EH (cell line): Measurements from ENCODE around the gene NIFK.
"Not testable (repeated sequence)": the region's sequence is repeated elsewhere in the genome, so short reads cannot be mapped to it uniquely, and the experiment has no call there.

Source experiments
- DNase-seq: peaks from one replicate; pipeline ENCODE4 v3.0.0-alpha.2; 2015; ENCODE audit warnings: low read depth

NIFK gene

DNA sequence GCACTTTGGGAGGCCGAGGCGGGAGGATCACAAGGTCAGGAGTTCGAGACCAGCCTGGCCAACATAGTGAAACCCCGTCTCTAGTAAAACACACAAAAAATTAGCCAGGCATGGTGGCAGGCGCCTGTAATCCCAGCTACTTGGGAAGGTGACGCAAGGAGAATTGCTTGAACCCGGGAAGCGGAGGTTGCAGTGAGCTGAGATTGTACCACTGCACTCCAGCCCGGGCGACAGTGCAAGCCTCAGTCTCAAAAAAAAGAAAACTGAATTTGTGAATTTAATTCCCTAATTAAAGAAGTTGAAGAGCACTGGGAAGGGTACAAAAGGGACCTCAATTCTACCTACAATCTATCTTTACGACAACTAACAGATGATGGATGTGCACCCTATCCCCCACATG, 2.1 kb downstream of the NIFK start:
- DNase-seq, result not testable (repeated sequence)

DNA sequence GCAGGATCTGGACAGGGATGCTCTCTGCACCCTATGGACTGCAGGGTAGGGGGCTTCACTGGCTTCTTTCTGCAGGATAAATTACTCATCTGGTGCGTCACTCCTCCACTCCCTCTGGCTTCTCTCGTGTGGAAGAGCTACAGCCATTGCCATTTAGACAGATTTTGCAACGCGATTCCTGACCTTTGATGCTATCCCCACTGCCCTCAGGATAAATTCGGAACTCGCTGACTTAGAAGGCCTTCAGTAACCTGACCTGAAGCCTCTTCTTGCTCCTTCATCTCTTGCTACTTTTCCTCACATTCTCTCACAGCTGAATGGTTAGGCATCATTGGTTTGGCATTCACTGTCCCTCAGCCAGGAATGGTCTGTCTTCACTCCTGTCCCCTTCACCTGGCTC, 5.3 kb downstream of the NIFK start:
- no peak for DNase-seq

DNA sequence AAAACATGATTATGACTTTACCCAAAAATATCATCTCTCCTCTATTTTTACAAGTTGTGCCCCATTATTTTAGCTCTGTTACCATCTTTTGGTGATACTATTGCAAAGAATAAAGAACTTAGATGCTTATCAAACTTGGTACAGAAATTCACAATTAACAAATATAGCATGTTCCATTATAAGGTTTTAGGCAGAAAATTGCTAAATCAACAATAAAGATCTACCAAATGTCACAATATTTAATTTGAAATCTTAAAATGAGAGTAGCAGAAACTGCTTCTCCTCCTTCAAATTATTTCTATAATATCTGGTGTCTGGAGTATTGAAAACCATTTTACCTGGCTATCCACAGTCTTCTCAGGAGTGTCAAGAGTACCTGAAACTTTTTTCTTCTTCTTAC, 8.7 kb downstream of the NIFK start:
- DNase-seq, result no peak

GRCh38 chr2:121727332-121727731, 9.3 kb downstream of the NIFK start:
- no peak for DNase-seq

DNA sequence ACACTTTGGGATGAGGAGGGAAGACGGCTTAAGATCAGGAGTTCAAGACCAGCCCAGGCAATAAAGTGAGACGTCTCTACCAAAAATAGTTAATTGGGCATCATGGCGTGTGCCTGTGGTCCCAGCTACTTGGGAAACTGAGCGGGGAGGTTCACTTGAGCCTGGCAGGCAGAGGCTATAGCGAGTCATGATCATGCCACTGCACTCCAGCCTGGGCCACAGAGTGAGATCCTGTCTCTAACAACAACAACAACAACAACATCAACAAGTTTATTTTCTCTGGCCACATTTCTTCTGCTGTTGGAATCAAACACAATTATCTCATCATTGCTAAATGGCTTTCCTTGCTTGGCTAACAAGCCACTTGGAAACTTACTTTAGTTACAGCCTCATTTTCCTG, 13.4 kb downstream of the NIFK start:
- DNase-seq, result no peak

DNA sequence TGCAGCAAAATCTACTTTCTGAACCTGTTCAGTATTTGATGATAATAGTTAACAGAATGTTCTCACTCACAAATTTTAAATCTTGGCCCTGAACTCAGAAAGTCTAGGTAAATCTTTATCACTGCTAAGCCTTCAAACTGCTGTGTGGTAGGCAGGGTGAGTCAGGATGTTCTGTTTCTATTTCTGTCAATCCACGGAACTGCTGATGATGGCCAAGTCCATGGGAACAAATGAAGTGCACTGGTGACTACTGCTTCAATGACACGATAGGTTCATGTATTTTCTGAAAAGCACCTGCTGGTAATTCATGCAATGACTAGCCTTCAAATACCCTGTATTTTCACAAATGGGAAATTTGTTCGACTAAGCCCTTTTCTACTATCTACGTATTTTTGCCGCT, 14.2 kb downstream of the NIFK start:
- peak; percentile 76 for DNase-seq

DNA sequence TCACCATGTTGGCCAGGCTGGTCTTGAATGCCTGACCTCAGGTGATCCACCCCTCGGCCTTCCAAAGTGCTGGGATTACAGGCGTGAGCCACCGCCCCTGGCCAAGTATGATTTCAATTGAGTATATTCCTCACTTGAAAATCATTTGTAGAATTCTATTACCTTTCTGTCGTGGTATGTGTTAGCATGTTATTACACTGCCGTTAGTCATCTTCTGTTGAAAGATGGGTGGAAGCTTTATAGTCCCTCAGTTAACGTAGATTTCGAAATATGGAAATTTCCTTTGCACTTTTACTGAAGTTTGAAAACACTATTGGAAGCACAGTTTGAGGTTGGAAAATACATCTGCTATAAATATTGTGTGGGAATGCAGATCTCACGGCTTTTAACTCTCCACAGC, 14.7 kb downstream of the NIFK start:
- peak; percentile 87 for DNase-seq

- no peak for DNase-seq
Observed at GRCh38 chr2:121717529-121717928, 19.1 kb downstream of the NIFK start.

GRCh38 chr2:121716126-121716525, 20.5 kb downstream of the NIFK start:
- DNase-seq, result no peak

- DNase-seq, result peak; percentile 77
Observed at GRCh38 chr2:121711481-121711880, 25.2 kb downstream of the NIFK start.

DNA sequence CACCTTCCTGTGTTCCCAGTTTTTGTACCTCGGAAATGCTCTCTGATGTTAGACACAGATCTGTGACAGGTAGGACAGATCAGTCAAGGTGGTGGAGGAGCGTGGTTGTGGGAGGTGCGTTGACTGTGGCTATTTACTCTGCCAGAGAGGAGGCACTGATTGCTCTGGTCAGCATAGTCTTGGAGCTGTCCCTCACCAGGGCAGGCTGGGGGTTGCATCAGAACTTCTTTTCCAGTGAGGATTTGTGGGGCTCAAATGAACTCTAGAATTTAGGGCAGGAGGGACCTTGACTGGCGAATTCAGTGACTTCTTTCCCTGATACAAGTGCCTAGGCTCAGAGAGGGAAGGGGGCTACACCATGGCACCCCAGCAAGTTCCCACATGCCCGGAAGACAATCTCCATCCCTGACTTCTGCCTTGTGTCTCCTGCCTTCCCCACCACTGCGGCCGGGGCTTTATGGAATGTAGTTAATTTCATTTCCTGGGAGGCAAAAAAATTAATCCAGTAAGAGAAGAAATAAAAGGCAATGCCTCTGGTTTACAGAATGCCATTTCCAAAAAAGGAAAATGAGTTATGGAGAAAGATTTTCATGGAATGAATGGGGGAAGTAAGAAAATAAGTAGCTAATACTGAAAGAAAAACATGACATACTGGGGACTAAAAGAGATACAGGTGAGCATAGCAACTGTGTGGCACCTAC, 26.1 kb downstream of the NIFK start:
- peak; percentile 82 for DNase-seq

- no peak for DNase-seq
Observed at GRCh38 chr2:121709776-121710469, 26.8 kb downstream of the NIFK start.

- DNase-seq, result no peak
Observed at GRCh38 chr2:121707920-121708361, 28.7 kb downstream of the NIFK start.

DNA sequence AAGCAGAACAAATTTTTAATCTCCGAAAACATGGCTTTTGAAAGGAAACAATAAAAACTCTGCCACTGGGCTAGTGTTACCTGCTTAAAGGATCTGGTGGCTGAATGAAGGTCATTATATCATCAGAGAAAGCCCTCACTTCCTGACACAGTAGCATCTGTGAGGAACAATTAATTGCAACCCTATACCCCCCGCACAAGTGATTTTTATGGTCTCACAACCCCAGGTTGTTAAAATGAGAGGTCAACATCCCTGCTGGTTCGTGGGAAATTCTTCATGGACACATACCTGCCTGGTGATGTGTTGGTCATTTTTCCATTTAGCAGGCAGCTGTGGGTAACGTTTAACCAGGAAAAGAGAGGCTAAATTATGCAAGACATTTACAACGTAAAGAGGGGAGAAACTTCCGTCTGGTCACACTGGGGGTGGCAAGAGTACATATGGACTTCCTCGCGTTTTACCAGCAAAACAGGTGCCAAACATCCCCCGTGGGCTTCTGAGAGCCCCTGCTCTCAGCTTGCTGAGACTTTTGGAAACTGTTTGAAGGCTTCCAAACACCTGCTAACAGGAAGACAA, 29.2 kb downstream of the NIFK start:
- DNase-seq, result peak; percentile 49

GRCh38 chr2:121705958-121706357, 30.7 kb downstream of the NIFK start:
- DNase-seq, result no peak

GRCh38 chr2:121705390-121705789, 31.3 kb downstream of the NIFK start:
- DNase-seq, result no peak

DNA sequence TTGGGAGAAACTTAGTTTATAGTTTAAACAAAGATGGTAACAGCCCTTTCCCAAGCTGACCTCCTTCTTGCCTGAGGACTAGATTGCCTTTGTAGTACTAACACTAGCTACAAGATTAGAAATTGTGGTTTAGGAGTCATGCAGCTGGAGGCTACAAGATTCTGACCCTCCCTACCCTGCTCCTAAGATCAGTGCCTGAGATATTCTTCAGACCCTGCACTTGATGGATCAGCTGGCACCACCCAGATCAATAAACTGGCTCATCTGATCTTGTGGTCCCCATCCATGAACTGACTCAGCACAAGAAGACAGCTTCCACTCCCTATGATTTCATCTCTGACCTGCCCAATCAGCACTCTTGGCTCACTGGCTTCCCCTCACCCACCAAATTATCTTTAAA, 34.9 kb downstream of the NIFK start:
- DNase-seq, result not testable (repeated sequence)

- DNase-seq, result peak; percentile 81
Observed at GRCh38 chr2:121699421-121700333, 37.0 kb downstream of the NIFK start.

DNA sequence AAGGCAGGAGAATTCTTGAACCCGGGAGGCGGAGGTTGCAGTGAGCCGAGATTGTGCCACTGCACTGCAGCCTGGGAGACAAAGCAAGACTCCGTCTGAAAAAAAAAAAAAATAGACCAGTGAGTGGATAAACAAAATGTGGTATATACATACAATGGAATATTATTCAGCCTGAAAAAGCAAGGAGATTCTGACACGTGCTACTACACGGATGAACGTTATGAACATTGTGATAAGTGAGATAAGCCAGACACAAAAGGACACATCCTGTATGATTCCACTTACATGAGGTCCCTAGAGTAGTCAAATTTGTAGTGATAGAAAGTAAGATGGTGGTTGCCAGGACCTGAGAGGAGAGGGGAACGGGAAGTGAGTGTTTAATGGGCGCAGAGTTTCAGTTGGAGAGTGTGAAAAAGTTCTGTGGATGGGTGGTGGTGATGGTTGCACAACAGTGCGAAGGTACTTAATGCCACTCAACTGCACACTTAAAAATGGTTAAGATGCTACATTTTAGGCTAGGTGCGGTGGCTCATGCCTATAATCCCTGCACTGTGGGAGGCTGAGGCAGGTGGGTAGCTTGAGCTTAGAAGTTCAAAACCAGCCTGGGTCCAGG, 38.3 kb downstream of the NIFK start:
- no peak for DNase-seq

- DNase-seq, result no peak
Observed at GRCh38 chr2:121697108-121697631, 39.5 kb downstream of the NIFK start.

DNA sequence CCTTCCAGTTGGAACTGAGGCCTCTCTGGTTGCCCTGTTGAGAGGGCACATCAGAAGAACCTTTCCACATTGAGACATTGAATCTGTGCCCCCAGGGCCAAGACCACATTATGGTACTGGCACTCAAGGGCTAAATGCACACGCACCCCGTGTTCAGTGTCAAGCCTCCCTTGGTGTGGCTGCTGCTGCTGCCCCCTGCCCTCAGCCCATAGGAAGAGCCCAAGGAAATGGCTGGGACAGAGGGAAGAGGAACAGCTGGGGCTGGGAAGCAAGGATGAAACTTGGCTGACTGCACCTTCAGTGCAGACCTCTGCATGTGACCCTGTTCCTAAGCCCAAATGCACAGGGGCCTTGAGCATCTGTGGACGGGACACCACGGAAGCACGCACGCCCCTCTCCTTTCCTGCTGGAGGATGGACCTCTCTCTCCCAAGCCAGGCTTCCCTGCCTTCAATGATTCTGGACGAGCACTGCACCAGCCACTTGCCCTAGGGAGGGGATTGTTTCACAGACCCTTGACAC, 40.2 kb downstream of the NIFK start:
- DNase-seq, result no peak

- DNase-seq, result no peak
Observed at GRCh38 chr2:121695171-121695451, 41.6 kb downstream of the NIFK start.
